ENCODE results near the gene HAND1.
"Not testable (repeated sequence)": the region's sequence is repeated elsewhere in the genome, so short reads cannot be mapped to it uniquely, and the experiment has no call there.

The HAND1 gene

DNA sequence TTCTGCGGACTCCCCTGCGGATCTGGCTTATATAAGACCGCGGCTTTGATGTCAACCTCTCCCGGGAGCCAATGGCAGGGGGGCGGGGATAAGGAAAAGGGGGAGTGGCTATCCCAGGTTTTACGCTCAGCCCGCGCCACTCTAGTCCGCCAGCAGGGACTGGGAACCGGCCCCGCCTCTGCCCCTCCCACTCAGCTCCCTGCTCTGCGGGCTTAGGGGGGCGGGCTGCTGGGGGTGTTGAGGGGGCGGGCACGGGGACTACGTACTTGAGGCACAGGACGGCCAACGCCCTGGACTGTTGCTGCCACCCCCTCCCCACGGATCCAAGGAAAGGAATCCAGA lies at the start of gene HAND1:
HAND1 (minus strand) TSS at position 4 of the 342 bp plus-strand sequence. CDS start 219 bp downstream, outside the sequence.
- no peak for DNase-seq

- no peak for DNase-seq
These were observed 48.5 kb upstream of the HAND1 start for GRCh38 chr5:154526231-154527226.

GRCh38 chr5:154524859-154525258 lies 46.8 kb upstream of the HAND1 start:
- DNase-seq, result peak; percentile 31

- DNase-seq, result no peak
These were observed 46.2 kb upstream of the HAND1 start for GRCh38 chr5:154524181-154524580.

- DNase-seq, result peak; percentile 7
These were observed 45.7 kb upstream of the HAND1 start for GRCh38 chr5:154523709-154524108.

DNA sequence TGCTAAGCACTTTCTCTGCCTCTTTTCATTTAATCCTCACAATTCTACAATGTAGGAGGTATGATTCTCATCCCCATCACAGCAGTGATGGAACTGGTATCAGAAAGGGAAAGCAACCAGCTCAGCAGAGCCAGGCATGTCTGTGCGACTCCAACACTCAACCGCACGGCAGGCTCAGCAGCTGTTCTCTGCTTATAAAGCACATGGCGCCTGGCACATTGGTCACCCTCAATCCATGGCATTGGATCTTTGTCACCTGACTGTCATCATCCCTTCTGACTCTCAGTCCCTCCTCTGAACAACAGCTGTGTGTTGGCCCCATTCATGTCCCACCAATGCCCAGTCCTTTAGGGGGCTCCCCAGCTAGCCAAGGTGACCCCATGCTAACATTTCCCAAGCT lies 45.1 kb upstream of the HAND1 start:
- DNase-seq, result no peak

- DNase-seq, result no peak
These were observed 44.3 kb upstream of the HAND1 start for GRCh38 chr5:154522284-154522683.

GRCh38 chr5:154521756-154522155 lies 43.7 kb upstream of the HAND1 start:
- no peak for DNase-seq

GRCh38 chr5:154520861-154521453 lies 42.9 kb upstream of the HAND1 start:
- peak; percentile 31 for DNase-seq

- DNase-seq, result peak; percentile 92
These were observed 41.3 kb upstream of the HAND1 start for GRCh38 chr5:154519359-154519758.

GRCh38 chr5:154518438-154518867 lies 40.4 kb upstream of the HAND1 start:
- DNase-seq, result no peak

DNA sequence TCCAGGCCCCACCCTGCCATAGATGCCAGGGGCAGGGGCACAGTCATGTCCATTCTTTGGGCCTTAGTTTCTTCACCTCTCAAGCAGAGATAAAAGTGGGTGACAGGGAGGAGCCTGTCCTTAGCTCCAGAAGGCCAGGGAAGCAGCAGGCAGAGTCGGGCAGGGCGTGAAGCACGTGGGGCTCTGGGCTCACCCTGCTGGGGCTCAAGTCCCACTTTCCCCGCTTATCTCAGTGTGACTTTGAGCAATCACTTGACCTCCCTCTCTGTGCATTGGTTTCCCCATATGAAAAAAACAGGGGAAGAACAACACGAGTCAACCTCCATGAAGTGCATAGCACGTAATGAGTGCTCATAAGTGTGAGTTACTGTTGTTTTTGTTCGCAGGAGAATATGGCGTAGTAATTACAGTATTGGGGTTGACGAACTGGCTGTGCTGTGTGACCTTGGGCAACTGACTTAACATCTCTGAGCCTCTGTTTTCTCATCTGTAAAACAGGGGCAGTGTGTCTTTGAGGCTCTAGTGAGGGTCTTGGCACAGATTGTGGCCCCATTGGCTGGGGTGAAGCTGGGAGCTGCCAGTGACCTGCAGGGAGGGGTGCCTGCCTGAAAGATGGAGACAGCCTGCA lies 39.9 kb upstream of the HAND1 start:
- DNase-seq, result no peak

DNA sequence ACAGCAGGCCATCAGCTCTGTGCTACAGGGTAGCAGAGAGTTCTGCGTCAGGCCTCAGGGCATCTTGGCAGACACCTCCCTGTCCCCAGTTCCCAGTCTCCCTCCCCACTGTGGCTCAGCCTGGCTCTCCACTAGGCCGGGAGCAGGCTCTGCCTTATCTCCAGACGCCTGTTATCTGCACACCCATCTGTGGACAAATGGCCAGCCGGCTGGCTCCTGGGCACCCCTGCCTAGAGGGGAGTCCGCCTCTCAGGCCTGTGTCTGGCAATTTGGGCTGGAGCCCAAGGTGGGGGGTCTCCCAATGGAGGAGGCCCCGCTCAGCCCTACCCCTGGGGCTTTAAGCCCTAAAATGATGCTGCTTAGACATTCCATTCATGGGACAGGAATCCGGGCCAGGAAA lies 39.2 kb upstream of the HAND1 start:
- DNase-seq, result no peak

DNA sequence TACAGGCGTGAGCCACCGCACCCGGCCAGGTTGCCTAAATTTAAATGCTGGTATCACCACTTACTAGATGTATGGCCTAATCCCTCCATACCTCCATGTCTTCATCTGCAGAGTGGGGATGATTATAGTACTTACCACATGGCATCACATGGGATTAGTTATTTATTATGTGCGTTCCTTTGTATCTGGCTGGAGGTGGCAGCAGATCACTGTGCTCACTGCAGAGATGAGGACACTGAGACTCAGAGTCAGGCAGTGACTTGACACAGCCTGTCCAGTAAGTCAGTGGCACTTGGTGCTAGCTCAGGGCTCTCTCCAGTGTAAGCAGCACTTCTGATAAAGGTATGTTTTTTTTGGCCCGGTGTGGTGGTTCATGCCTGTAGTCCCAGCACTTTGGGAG lies 38.4 kb upstream of the HAND1 start:
- DNase-seq, result no peak

GRCh38 chr5:154515488-154515887 lies 37.5 kb upstream of the HAND1 start:
- DNase-seq, result not testable (repeated sequence)

- no peak for DNase-seq
These were observed 36.3 kb upstream of the HAND1 start for GRCh38 chr5:154514331-154514730.

GRCh38 chr5:154513669-154514084 lies 35.6 kb upstream of the HAND1 start:
- no peak for DNase-seq

- DNase-seq, result no peak
These were observed 34.0 kb upstream of the HAND1 start for GRCh38 chr5:154511984-154512383.

- no peak for DNase-seq
These were observed 31.9 kb upstream of the HAND1 start for GRCh38 chr5:154509784-154510555.

DNA sequence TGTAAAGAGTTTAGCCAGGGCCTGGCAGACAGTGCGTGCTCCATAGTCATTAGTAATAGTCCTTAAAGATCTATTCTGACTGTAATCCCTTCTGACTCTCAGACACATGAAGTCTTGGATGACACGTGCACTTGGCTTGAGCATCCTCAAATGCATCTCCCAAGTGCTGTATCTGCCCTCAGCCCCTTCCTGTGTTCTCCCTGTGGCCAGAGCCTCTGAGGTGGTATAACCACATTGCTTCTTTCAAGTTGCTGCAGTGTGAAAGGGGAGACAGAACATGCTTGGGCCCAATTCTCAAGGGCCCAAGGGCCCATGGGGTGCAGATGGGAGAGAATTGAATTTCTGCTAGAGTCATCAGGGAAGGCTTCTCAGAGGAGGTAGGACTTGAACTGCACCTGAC lies 30.1 kb upstream of the HAND1 start:
- no peak for DNase-seq

DNA sequence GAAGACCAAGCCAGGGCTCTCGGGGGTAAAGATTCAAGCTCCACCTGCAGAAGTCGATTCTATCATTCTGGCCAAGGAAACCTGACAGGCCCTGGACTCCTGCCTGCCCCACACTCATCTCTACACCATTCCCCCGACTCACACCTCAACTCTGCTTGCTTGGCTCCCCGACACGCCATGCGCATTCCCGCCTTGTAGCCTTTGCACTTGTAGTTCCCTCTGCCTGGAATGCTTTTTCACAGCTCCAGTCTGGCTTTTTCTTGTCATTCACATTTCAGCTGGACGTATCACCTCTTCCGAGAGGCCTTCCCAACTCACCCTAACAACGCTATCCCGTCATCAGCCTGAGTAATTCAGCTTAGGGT lies 28.7 kb upstream of the HAND1 start:
- DNase-seq, result no peak

DNA sequence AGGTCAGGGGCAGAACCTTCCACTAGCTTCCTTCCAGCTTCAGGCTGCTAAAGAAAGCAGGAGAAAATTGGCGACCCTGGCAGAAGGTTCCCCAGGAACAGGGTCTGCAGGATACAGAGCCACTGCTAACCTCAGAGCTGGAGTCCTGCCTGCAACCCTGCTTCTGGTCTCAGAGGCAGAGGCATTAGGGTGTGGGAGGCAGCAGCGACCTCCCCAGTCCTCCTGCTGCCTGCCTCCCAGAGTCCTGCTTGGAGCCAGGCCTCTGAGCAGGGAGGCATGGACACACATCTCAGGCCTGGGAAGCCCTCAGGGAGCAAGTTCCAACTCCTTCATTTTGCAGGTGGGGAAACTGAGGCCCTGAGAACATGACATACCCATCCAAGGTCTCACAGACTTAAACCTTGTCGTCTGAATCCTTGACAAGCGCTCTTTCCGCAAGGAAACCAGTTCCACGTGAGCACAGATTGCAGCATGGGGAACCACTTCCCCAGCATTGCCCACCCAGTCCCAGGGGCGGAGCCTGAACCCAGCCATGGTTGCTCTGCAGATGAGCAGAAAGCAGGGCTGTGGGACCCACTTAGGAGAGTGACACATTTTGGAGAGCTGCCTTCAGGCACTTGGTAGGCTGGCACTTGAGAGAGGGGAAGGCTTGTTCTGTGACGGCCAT lies 28.2 kb upstream of the HAND1 start:
- DNase-seq, result no peak

DNA sequence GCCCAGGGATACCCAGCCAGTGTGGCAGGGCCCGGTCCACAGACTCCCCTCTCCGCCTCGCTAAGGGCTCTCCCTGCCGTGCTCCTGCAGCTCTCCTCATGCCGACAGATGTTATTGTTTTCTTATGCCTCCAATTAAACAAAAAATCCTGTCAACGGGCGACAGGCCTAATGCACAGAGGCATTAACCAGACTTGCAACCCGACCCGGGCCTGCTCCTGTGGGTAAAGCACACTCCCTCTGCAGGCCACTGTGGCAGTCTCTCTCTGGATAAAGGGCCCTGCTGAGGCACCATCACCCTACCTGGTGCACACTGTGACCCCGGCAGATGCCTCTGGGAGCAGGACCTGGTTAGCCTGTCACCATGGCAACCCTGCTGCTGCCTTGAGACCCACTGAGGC lies 27.5 kb upstream of the HAND1 start:
- no peak for DNase-seq
